OCI-LY7 (cell line): ENCODE results near the gene SEMA6C.

Experiments used
- EZH2phosphoT487 ChIP-seq: fragments of 200-600 bp; sonication (generic); IDR thresholded peaks from 2 replicates; pipeline ENCODE4 v1.6.1; 2018; ENCODE audit warnings: low read depth, borderline replicate concordance, mild to moderate bottlenecking, mixed run types, antibody characterized with exemption, low read length, moderate library complexity, mixed read lengths
- TF ChIP-seq, protein P1 (sequence below): fragments of 200-600 bp; sonication (generic); conservative IDR thresholded peaks from 2 replicates; pipeline ENCODE4 v1.5.1; 2014; ENCODE audit warnings: mild to moderate bottlenecking, antibody characterized with exemption, low read length, moderate library complexity, mixed read lengths

DNA sequence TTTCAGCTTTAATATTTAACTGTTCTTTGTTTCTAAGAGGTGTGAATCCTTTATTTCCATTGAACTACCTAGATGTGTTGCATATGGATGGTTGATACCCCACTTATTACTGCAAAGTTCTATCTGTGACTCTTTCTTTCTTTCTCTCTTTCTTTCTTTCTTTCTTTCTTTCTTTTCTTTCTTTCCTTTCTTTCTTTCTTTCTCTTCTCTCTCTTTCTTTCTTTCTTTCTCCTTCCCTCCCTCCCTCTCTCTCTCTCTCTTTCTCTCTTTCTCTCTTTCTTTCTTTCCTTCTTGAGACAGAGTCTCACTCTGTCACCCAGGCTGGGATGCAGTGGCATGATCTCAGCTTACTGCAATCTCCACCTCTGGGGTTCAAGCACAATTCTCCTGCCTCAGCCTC lies 41.8 kb downstream of the SEMA6C start:
- TF ChIP-seq, protein P1, sequence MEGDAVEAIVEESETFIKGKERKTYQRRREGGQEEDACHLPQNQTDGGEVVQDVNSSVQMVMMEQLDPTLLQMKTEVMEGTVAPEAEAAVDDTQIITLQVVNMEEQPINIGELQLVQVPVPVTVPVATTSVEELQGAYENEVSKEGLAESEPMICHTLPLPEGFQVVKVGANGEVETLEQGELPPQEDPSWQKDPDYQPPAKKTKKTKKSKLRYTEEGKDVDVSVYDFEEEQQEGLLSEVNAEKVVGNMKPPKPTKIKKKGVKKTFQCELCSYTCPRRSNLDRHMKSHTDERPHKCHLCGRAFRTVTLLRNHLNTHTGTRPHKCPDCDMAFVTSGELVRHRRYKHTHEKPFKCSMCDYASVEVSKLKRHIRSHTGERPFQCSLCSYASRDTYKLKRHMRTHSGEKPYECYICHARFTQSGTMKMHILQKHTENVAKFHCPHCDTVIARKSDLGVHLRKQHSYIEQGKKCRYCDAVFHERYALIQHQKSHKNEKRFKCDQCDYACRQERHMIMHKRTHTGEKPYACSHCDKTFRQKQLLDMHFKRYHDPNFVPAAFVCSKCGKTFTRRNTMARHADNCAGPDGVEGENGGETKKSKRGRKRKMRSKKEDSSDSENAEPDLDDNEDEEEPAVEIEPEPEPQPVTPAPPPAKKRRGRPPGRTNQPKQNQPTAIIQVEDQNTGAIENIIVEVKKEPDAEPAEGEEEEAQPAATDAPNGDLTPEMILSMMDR: no peak
- TF ChIP-seq EZH2phosphoT487: no peak
